HG03060 (cell line): ENCODE data around the gene HMG20B.
"Not testable (repeated sequence)": the region's sequence is repeated elsewhere in the genome, so short reads cannot be mapped to it uniquely, and the experiment has no call there.

ENCODE experiments used
- ATAC-seq: cut with Tn5 transposase; IDR thresholded peaks from one replicate; pipeline ENCODE4 v1.9.1; 2021; ENCODE audit warnings: low read depth, moderate number of reproducible peaks; ENCODE audit not compliant: unreplicated experiment

Gene HMG20B

DNA sequence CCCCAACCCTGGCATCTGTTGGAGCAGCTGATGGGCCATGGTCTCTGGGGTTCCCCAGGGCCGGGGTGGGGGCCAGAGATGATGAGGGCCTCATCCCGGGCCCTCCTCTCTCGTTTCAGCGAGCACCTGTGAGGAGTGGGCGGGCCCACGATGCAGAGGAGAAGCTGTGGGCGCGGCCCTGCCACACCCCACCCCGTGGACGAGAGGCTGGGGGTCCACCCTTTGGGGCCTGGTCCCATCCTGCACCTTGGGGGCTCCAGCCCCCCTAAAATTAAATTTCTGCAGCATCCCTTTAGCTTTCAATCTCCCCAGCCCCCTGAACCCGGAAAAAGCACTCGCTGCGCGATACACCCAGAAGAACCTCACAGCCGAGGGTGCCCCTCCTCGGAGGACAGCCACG lies 5.6 kb downstream of the HMG20B start:
- ATAC-seq = no peak

DNA sequence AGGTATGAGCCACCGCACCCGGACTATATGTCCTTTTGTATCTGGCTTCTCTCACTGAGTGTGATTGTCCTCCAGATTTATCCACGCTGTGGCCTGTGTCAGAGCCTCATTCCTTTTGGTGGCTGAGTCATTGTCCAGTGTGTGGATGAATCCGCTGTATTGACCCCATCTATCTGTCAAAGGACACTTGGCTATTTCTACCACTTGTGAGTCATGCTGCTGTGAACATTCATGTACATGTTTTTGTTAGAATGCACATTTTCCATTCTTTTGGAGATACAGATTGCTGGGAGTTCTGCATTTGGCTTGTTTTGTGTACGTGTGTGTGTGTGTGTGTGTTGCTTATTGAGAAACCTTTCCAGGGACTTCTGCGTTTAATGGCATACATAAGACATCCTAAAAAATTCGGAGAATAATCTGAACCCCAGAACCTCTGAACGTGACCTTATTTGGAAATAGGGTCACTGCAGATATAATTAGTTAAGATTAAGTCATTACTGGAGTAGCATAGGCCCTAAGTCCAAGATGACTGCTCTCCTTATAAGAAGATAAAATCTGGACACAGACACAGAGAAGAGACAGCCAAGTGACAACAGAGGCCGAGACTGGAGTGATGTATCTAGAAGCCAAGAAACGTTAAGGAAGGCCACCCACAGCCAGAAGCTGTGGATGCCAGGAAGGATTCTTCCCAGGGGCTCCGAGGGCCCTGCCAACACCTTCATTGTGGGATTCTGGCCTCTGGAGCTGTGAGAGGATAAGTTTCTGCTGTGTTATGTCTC lies 7.6 kb downstream of the HMG20B start:
- ATAC-seq = no peak

DNA sequence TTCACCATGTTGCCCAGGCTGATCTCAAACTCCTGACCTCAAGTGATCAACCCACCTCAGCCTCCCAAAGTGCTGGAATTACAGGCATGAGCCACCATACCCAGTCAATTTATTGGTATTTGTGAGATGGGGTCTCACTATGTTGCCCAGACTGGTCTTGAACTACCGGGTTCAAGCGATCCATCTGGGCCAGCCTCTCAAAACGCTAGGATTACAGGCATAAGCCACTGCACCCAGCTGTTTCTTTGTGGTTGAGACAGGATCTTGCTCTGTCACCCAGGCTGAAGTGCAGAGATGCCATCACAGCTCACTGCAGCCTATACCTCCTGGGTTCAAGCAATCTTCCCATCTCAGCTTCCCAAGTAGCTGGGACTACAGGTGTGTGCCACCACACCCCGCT lies 9.0 kb downstream of the HMG20B start:
- ATAC-seq = not testable (repeated sequence)

DNA sequence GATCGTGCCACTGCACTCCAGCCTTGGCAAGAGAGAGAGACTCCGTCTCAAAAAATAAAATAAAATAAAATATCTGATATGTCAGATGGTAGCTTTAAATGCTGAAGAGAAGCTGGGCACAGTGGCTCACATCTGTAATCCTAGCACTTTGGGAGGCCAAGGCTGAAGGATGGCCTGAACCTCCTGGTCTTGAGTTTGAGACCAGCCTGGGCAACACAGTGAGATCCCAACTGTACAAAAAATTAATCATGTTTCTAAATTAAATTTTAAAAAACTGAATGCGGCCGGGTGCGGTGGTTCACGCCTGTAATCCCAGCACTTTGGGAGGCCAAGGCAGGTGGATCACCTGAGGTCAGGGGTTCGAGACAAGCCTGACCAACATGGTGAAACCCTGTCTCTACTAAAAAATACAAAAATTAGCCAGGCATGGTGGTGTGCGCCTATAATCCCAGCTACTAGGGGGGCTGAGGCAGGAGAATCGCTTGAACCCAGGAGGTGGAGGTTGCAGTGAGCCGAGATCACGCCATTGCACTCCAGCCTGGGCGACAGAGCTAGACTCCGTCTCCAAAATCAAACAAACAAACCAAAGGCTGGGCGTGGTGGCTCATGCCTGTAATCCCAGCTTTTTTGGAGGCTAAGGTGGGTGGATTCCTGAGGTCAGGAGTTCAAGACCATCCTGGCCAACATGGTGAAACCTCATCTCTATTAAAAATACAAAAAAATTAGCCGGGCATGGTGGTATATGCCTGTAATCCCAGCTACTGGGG lies 11.5 kb downstream of the HMG20B start:
- not testable (repeated sequence) for ATAC-seq

DNA sequence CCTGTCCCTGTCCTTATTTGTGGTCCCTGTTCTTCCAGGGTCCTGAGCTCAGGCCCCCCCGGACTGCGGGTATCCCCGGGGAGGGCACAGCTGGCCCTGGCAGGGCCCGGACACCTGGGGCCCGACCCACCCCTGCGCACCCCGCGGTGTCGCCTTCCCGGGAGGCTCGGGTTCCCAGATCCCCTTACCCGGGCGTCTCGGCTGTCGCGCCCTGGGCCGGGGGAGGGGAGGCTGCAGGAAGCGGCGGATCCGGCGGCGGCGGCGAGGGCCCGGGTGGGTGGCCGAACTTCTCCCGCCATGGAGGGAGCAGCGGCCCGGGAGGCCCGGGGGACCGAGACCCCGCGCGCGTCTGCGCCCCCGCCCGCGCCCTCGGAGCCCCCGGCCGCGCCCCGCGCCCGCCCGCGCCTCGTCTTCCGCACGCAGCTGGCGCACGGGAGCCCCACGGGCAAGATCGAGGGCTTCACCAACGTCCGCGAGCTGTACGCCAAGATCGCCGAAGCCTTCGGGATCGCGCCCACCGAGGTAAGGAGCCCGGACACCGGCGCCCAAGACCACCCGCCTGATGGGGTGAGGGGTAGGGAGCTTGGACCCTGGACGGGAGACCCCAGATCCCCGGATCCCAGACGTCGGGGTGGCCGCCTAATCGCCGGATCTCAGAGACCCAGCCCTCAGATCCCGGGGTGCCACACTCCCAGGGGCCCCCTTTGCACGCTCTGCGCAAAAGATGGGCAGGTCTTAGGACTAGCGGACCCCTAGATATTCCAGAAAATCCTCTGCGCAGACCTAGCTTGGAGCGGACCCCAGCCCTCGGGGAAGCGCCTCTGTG lies 12.8 kb downstream of the HMG20B start, which contains the start of gene GIPC3:
Gene GIPC3, plus strand, starts transcription at position 178 of the 826 bp plus-strand sequence. Its CDS starts 120 bp downstream, at position 298.
- ATAC-seq = no peak

DNA sequence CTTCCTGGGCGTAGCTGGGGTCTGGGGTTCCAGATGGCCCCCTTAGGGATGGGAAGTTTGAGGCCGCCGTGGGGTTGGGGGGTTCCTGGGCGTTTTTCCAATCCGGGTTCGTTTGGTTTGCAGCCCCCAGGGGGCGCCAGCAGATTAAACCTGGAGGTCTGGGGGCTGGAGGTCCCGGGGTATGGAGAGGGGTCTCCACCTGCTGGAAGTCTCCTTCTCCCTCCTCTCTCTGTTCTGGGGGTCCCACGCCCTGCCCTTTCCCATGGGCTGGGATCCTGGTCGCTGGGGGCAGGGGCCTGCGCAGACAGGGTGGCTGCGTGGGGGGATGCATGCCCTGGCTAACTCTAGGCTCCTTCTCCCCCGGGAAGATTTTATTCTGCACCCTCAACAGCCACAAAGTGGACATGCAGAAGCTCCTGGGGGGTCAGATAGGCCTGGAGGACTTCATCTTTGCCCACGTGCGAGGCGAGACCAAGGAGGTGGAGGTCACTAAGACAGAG lies 13.4 kb downstream of the HMG20B start:
- ATAC-seq = no peak

DNA sequence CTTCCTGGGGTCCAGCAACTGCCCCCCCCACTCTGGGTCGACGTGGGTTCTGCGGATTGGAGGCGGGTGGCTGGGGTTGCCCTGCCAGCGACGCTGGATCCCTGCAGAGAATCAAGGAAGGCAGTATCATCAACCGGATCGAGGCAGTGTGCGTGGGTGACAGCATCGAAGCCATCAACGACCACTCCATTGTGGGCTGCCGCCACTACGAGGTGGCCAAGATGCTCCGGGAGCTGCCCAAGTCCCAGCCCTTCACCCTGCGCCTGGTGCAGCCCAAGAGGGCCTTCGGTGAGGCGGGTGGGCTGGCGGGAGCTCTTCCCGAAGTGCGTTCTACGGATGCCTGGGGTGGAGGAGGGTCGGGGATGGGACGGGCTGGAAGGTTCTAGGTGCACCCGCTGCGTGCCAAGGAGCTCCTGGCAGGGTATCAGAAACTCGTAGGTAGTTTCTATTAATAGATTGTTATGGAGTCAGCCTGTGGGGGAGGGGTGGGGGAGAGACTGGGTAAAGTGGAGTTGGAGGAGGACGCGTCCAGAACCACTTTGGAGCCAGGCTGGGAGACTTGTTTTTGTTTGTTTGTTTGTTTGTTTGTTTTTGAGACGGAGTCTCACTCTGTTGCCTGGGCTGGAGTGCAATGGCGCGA lies 14.1 kb downstream of the HMG20B start:
- no peak for ATAC-seq

DNA sequence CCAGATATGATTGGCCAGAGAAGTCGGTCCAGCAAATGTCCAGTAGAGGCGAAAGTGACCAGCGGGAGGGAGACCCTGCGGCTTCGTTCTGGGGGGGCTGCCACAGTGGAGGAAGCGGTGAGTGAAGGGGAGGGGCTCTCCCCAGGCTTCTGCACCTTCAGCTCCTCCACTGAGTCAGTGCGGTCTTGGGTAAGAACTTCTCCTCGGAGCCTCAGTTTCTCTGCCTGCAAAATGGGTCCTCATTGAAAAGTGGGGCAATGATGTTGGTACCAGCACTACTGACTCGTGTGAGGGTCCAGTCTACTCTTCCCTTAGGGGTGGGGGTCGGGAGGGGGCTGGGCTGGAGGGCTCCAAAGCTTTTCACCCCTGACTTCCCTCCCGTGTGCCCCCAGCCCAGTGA lies 16.7 kb downstream of the HMG20B start:
- ATAC-seq = no peak

DNA sequence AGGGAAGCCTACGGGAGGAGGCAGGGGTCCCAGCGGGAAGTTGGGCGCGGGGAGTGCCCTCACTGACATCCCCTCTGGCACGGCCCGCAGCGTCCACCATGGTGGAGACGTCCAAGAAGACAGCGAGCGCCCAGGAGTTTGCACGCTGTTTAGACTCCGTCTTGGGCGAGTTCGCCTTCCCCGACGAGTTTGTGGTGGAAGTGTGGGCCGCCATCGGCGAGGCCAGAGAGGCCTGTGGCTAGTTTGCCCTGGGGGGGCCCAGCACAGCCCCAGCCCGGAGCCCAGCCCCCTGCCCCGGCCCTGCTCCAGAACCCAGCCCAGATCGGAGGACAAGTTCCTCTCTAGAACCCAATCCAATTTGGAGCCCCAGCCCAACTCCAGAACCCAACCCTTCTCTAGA lies 17.2 kb downstream of the HMG20B start:
- no peak for ATAC-seq

DNA sequence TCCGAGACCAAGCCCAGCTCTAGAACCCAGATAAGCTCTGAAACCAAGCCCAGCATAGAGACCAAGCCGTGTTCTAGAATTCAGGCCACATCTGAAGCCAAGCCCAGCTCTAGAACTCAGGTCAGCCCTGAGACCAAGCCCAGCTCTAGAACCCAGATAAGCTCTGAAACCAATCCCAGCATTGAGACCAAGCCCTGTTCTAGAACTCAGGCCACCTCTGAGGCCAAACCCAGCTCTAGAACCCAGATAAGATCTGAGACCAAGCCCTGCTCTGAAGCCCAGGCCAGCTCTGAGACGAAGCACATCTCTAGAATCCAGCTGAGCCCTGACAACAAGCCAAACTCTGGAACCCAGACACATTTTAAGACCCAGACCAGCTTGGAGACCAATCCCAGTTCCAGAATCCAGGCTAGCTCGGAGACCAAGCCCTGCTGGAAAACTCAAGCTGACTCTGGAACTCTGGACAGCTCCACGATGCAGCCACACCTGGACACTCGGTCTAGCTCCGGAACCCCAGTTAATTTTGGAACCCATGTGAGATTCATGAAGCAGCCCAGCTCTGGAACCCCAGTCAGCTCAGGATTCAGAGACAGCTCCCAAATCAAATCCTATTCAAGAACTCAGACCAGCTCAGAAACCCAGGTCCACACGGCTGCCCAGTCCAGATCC lies 18.4 kb downstream of the HMG20B start:
- ATAC-seq = no peak

DNA sequence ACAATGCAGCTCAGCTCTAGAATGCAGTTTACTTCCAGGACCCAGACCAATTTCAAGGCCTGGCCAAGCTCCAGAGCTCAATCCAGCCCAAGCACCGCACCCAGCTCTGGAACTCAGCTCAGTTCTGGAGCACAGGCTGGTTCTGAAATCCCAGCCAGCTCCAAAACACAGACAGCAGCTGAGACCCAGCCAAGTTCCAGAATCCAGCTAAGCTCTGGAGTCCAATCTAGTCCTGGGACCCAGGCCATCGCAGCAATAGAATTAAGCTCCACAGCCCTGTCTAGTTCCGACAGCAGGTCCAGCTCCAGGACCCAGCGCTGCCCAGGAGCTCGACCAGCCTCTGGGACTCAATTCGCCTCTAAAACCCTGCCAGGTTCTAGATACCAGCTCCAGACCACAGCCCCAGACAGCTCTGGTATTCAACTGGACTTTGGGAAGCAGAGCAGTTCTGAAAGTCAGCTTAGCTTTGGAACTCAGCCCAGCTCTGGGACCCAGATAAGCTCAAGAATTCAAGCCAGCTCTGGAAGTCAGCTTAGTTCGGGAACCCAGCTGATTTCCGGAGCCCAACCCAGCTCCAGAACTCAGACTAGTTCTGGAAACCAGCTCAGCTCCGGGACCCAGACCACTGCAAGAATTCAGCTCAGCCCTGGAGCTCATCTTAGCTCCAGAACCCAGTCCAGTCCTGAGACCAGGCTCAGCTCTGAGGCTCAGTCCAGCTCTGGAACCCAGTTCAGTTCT lies 19.3 kb downstream of the HMG20B start:
- no peak for ATAC-seq

DNA sequence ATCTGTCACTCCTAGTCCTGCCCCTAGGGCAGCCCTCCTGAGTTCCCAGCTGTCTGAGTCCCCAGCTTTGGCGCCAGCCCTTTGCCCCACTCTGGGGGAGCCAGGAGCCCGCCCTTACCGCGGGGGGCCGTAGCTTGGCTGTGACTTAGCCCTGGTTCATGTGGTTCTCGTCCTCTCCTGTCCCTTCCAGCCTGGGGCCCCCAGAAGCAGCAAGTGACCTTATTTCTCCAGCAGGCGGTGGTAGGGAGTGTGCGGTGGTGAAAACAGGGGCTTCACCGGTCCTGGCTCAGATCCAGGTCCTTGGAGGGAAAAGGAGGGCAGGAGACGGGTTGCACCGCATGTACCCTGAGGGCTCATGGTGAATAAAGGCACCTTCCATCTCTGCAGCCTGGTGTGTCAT lies 20.4 kb downstream of the HMG20B start:
- no peak for ATAC-seq

DNA sequence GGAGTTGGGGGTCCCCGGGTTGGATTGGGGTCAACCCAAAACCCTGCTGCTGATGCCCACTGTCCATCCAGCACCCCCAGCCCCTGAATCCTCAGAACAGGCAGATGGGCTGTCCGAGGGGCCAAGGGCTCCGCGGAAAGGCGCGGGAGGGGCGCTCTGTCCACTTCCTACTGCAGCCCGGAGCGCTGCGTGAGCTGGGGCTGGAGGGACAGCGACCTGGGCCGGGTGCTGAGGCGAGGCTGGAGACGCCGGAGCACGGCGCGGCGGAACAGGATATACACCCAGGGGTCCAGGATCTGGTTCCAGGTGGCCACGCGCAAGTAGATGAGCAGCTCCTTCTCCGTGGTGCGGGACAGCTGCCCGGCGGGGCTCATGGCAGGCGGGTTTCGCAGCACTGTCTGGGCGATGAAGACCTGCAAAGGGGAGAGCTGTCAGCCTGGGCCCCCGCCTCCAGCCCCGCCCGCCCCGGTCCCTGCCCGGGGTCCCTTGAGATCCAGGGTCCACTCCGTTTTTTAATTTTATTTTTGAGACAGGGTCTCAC lies 22.8 kb downstream of the HMG20B start:
- ATAC-seq = no peak

DNA sequence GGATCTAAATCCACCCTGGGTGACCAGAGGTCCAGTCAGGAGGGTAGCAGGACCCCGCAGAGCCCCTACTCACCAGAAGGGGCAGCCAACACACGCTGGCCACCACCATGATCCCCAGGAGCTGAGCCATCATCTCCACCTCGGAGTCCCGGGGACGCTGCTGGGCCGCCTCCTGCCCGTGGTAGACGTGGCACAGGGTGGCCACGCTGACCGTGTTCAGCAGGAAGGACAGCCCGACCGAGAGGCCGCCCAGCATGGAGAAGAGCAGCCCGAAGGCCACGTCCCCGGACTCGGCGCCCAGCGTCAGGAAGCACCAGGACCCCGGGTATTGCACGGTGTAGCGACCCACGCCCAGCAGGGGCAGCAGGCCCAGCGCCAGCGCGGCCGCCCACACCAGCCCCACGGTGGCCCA lies 27.0 kb downstream of the HMG20B start:
- ATAC-seq = no peak

DNA sequence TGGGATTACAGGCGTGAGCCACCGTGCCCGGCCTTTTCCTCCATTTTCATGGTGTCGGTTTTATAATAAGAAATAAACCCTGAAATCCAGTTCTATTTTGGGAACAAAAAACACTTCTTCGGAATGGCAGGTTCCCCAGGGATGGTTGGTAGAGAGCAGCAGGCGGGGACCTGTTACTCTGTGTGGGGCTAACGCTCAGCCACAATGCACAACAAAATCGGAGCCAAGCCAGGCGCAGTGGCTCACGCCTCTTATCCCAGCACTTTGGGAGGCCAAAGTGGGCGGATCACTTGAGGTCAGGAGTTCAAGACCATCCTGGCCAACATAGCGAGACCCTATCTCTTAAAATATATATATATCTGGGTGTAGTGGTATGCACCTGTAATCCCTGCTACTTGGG lies 28.3 kb downstream of the HMG20B start:
- ATAC-seq = no peak

DNA sequence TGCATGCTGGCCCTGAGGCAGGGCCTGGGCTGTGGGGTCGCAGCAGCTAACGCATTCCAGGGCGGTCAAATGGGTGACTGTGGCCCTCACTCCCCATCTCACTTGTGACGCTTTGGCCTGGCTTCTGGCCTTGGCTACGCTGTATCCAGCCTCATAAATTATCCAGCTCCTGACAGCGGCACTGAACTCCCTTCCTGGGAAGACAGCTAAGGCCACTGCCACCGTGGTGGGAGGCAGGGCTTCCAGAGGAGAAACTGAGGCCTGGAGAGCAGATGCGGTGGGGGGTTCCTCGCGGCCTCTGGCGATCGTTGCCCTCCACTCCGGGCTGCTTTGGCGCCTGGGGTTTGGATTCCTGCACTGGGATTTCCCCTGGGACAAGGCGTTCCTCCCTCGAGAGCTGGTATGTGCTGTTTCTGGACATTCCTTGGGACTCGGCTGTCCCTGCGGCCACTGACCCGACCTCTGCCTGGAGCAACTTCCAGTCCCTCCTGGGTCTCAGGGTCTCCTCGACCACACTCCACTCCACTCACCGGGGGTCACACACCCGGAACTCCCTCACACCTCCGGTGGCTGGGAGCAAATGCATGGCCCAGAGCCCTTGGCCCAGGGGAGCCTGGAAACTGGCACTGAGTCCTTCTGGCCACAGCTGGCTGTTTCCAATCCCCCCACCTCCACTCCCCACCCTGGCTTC lies 30.5 kb downstream of the HMG20B start:
- ATAC-seq = no peak

DNA sequence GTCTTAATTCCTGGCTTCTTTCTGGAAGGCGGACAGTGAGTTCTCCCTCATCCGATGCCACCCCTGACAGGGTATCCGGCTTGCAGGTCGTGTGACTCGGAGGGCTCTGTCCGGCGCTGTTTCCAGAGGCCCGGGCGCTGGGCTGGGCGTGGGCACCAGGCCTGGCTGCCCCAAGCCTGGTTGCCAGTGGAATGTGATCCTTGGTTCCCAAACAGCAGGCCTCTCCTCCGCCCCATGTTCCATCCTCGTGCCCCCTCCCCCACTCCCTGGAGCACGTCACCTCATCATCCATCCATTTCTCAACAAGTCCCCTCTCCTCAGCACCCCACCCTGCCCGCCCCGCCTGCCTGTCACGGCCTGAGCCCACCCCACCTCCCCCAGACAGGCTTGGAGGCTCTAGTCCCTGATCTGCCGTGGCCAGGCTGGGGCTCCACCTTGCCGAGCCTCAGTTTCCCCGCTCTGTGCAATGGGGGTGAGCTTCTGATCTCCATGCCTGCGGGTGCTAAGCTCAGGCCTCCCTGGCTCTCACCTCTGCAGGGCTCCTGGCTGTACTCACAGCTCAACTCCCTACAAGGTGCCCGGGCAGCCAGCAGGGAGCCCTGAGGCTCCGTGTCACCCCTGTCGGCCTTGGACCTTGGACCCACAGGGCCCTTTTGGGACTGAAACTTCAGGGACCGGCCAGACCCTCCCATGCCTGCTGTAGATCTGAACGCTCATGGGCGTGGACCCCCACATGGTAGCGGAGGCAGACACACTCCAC lies 31.7 kb downstream of the HMG20B start:
- no peak for ATAC-seq

DNA sequence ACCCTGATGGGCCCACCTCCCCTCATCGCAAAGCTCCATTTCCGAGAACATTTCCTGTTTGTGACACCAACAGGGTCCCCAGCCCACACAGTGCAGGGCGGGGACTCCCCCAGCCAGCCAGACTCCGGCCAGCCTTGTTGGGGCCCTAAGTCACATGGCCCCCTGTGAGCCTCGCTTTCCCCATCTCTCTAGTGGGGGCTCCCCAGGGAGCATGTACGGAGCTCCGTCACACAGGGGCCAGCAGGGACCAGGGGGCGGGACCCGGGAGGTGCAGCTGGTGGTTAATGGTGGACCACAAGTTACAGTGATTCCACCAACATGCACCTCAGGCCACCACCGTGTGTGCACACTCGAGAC lies 32.2 kb downstream of the HMG20B start:
- no peak for ATAC-seq
